Gastroesophageal sphincter (tissue), 4 donors: ENCODE measurements around the gene CCDC197. TPM values are rescaled to one million over a fixed set of nuclear protein-coding genes. Genes with fewer than 3 reads are reported as not detected.

Source experiments
- ATAC-seq: fragments of 150-250 bp; one replicate; pipeline ENCODE4 v1.9.1; 2016; ENCODE audit warnings: mild to moderate bottlenecking, moderate library complexity
- H3K27ac ChIP-seq, 4 donors: fragments of 200-600 bp; sonication (generic) in 3 of 4; 1 replicate in 3 of 4; 2 replicates in 1 of 4; pipeline ENCODE4 v1.5.1; 2016 to 2019
- H3K27me3 ChIP-seq: fragments of 200-600 bp; sonication (generic); one replicate; pipeline ENCODE4 v1.5.1; 2019
- H3K36me3 ChIP-seq, 2 donors: fragments of 200-600 bp; sonication (generic); one replicate each; pipeline ENCODE4 v1.5.1; 2019; ENCODE audit warnings: control low read depth in 1 of 2
- H3K4me1 ChIP-seq, 3 donors: fragments of 200-600 bp; sonication (generic); 1 replicate in 2 of 3; 2 replicates in 1 of 3; pipeline ENCODE4 v1.5.1; 2016 to 2019; ENCODE audit warnings: control low read depth in 2 of 3
- H3K4me3 ChIP-seq, 2 donors: fragments of 200-600 bp; sonication (generic); one replicate each; pipeline ENCODE4 v1.5.1; 2019; ENCODE audit warnings: mild to moderate bottlenecking in 1 of 2, moderate library complexity in 1 of 2
- H3K9me3 ChIP-seq, 3 donors: fragments of 200-600 bp; sonication (generic); one replicate each; pipeline ENCODE4 v1.5.1; 2017 to 2019; ENCODE audit warnings: control low read depth in 2 of 3
- EP300 ChIP-seq: sonication (generic); formaldehyde crosslinking; IDR thresholded peaks from one replicate; pipeline ENCODE4 v1.6.1; 2017; ENCODE audit warnings: antibody characterized with exemption, mild to moderate bottlenecking
- POLR2A ChIP-seq, 2 donors: fragments of 450-650 bp; IDR thresholded peaks; one replicate each; pipeline ENCODE4 v1.6.1; 2017; ENCODE audit warnings: antibody characterized with exemption in 2 of 2, mild to moderate bottlenecking in 2 of 2, moderate library complexity in 1 of 2
- POLR2AphosphoS5 ChIP-seq: sonication (generic); formaldehyde crosslinking; IDR thresholded peaks from one replicate; pipeline ENCODE4 v1.6.1; 2017; ENCODE audit warnings: antibody characterized with exemption
- WGBS, 2 donors: methylation state at CpG; one replicate each; pipeline ENCODE4 v1.1.5; 2018; ENCODE audit warnings: low coverage in 1 of 2; 5-methylcytosine and 5-hydroxymethylcytosine counted together
- total RNA-seq, 4 donors: library from RNA; depleted of rRNA; stranded (reverse); fragments of >200 nt; gene quantifications; one replicate each; pipeline ENCODE4 v1.1.0, GENCODE V29; 2016
- TF ChIP-seq, protein P1 (sequence below), 4 experiments: fragments of 200-600 bp in 2 of 4; fragments of 450-650 bp in 2 of 4; sonication (generic) in 1 of 4; IDR thresholded peaks; one replicate each; pipeline ENCODE4 v1.5.1; 2017 to 2019; ENCODE audit warnings: antibody characterized with exemption in 4 of 4, mild to moderate bottlenecking in 2 of 4, moderate library complexity in 2 of 4

CCDC197 gene
- total RNA-seq, 4 donors from 2014 or later = not detected

DNA sequence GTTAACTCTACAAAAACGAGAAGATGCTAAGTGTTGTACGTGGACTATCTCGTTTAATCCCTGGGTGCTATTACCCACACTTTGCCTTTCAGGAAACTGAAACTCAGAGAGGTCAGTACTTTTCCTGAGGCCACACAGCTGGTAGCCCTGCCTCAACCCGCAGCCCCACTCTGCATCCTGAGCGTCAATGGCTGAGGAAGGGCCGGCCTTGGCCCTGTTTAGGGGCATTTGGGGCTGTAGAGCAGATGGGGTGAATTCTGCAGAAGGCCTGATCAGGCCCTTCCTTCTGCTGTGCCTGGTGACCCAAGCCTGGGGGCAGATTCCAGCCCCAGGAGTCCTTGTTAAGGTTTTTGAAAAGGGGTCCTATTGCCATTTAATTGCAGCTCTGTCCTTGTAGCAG, 3.7 kb upstream of the CCDC197 start:
- TF ChIP-seq EP300 (no peak), POLR2A (IDR thresholded peaks at IDR 0.05) (no peak), POLR2AphosphoS5 (no peak)
- TF ChIP-seq, protein P1, sequence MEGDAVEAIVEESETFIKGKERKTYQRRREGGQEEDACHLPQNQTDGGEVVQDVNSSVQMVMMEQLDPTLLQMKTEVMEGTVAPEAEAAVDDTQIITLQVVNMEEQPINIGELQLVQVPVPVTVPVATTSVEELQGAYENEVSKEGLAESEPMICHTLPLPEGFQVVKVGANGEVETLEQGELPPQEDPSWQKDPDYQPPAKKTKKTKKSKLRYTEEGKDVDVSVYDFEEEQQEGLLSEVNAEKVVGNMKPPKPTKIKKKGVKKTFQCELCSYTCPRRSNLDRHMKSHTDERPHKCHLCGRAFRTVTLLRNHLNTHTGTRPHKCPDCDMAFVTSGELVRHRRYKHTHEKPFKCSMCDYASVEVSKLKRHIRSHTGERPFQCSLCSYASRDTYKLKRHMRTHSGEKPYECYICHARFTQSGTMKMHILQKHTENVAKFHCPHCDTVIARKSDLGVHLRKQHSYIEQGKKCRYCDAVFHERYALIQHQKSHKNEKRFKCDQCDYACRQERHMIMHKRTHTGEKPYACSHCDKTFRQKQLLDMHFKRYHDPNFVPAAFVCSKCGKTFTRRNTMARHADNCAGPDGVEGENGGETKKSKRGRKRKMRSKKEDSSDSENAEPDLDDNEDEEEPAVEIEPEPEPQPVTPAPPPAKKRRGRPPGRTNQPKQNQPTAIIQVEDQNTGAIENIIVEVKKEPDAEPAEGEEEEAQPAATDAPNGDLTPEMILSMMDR (IDR thresholded peaks at IDR 0.05) = no peak
- WGBS, 2 donors = 67 to 82% methylated on average over 3 to 4 of the region's 6 CpGs
- Histone ChIP-seq H3K4me1 (peaks cover 0 to 33% (median 14%) of the 10 kb centered on the region in 3 donors), H3K27ac (peak overlapping the region in 3 of 4 donors; percentile 84 to 89 (median 85)), H3K9me3 (no peaks in the 10 kb centered on the region), H3K4me3 (no peak overlapping the region), H3K27me3 (no peaks in the 10 kb centered on the region), H3K36me3 (no peaks in the 10 kb centered on the region)
- no peak for ATAC-seq

DNA sequence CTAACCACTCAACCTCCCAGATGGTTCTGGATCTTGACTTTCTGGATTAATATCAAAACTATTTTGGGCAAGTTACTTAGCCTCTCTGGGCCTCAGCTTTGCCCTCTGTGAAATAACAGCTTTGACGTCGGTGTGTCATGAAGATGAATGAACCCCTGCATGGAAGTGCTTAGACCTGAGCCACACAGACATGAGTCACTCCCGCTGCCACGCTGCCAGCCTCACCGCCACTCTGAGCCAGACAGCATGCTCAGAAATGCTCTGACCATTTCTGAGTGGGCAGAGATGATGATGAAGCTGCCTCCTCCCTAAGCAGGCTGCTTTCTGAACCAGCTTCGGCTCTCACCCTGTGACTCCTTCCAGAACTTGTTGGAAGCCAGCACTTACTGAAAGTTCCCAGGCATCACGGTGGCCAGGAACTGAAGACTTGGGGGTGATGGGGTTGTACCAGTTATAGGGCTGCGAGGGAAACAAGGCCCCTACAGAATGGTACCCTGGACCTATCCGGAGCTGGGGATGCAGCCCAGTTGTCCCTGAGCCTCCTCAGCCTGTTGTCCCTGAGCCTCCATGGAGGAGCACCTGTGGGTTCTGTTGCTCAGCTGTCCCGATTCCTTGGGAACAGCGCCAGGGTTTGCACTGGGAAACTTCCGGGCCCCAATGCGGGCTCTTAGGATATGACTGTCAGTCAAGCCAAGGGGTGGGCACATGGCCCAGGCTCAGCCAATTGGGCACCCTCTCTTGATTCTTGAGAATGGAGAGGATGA, 2.0 kb upstream of the CCDC197 start:
- peak overlapping the region in 1 of 2 donors; percentile 12 for H3K4me3 ChIP-seq
- peaks cover 0 to 33% (median 14%) of the 10 kb centered on the region in 3 donors for H3K4me1 ChIP-seq
- peak; percentile 89 for ATAC-seq
- 20 to 28% methylated on average over 2 of the region's 13 CpGs for WGBS, 2 donors
- no peaks in the 10 kb centered on the region for H3K27me3 ChIP-seq
- H3K9me3 ChIP-seq = no peaks in the 10 kb centered on the region
- H3K27ac ChIP-seq = peak overlapping the region; percentile 68 to 89 (median 84)
- no peaks in the 10 kb centered on the region for H3K36me3 ChIP-seq
- TF ChIP-seq POLR2AphosphoS5 (peak; percentile 96), POLR2A (IDR thresholded peaks at IDR 0.05) (peak in 1 of 2 donors; percentile 12), EP300 (no peak)
- TF ChIP-seq, protein P1 (IDR thresholded peaks at IDR 0.05) = no peak

DNA sequence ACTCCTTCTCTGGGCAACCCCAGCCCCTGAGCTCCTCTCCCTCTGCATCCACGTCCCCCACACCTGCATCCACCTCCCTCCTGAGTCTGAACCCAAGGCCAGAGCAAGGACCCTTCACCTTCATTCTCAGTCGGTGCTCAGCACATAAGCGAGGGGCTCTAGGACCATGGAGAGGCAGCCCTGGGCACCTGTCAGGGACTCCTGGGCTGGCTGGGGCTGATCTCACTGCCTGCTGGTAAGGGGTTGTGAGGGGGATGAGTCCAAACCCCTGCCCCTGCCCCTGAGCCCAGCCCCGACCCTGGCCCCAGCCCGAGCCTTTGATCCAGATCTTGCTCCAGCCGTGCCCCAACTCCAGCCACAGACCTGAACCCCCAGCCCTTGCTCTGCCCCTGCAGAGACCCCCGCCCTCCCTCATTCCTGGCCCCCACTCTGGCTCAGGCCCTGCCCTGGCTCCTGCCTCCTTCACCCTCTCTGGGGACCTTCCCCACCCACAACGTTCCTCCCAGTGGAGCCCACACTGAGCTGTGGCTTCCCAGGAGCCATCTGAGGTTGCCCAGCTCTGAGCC, 888 bp upstream of the CCDC197 start:
- WGBS, 2 donors = 40 to 57% methylated on average over 1 to 2 of the region's 8 CpGs
- ATAC-seq = no peak
- H3K9me3 ChIP-seq = no peaks in the 10 kb centered on the region
- H3K4me3 ChIP-seq = no peak overlapping the region
- peak overlapping the region in 3 of 4 donors; percentile 84 to 89 (median 85) for H3K27ac ChIP-seq
- no peaks in the 10 kb centered on the region for H3K36me3 ChIP-seq
- no peaks in the 10 kb centered on the region for H3K27me3 ChIP-seq
- H3K4me1 ChIP-seq = peaks cover 0 to 38% (median 16%) of the 10 kb centered on the region in 3 donors
- TF ChIP-seq POLR2A (IDR thresholded peaks at IDR 0.05) = no peak

DNA sequence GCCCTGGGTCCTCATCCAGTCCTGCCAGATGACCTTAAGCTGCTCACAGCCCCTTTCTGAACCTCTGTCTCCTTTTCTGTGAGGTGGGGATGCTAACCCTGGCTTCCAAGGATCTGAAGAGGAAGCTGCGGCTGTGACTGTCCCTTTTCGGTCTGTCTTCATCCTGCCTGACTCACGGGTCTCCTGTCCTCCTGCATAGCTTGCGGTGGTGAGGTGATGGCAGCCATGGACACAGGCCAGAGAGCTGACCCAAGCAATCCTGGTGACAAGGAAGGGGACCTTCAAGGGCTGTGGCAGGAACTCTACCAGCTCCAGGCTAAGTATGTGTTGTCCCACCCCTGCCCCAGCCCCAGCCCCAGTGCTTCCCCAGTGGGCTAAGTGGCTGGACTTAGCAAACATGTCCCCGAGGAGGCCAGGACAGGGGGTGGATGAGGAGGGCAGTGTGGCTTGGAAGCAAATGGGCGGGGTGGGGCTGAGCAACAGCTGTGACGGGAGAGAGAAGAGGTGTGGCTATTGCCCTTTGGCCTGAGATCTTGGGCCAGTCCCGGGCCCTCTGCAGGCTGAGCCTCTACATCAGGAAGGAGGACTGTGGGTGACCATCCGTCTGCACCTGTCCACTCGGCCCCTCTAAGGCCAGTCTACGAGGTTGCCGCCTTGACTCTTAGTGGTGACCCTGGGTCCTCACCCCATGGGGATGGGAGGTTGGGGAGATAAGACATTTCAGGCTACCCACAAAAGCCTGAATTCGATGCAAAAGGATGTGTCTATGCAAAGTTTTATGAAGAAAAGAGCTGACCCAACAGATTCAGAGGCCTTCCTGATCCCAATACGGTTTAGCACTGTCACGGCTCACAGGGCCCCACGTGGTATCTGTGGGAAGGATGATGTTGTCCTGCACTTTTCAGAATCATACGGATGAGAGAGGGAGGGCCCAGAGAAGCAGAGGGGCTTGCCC, 1.1 kb downstream of the CCDC197 start:
- Histone ChIP-seq H3K9me3 (no peaks in the 10 kb centered on the region), H3K36me3 (no peaks in the 10 kb centered on the region), H3K27ac (no peak overlapping the region), H3K4me1 (peaks cover 0 to 47% (median 22%) of the 10 kb centered on the region in 3 donors), H3K27me3 (no peaks in the 10 kb centered on the region), H3K4me3 (no peak overlapping the region)
- 79 to 80% methylated on average over 2 to 4 of the region's 17 CpGs for WGBS, 2 donors
- no peak for ATAC-seq
- TF ChIP-seq, protein P1 (IDR thresholded peaks at IDR 0.05) = no peak
- TF ChIP-seq POLR2A (IDR thresholded peaks at IDR 0.05) = no peak
- TF ChIP-seq EP300 = no peak
- TF ChIP-seq POLR2AphosphoS5 = no peak

DNA sequence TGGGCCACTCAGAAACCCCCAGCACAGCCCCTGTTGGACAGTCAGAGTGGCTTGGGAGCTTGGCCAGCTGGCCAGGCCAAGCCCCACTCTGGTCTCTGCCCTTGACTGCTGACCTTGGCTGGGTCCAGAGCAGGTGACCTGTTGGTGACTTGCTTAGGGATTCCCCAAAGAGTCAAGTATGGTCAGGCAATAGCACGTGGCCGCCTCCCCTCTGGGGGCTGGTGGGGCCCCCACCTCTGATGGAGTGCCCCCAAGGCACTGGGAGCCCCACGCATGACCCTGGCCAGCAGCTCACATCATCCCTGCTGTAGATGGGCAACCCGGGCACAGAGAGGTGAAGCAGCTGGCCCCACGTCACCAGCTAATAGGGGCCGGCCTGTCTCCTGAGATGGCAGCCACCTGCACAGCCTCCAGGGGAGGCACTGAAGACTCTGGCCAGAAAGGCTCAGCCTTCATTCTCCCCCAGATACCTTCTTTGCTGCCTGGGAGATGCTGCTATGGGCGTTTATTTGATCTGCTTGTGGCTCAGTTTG, 1.8 kb downstream of the CCDC197 start:
- no peak overlapping the region for H3K4me3 ChIP-seq
- no peaks in the 10 kb centered on the region for H3K27me3 ChIP-seq
- no peaks in the 10 kb centered on the region for H3K9me3 ChIP-seq
- no peak for ATAC-seq
- TF ChIP-seq, protein P1 (IDR thresholded peaks at IDR 0.05) = no peak
- no peak for TF ChIP-seq EP300
- no peak for TF ChIP-seq POLR2A (IDR thresholded peaks at IDR 0.05)
- no peak for TF ChIP-seq POLR2AphosphoS5
- no CpG with 5 or more reads among the region's 7 CpGs for WGBS, 2 donors
- H3K27ac ChIP-seq = no peak overlapping the region
- peaks cover 0 to 47% (median 22%) of the 10 kb centered on the region in 3 donors for H3K4me1 ChIP-seq
- H3K36me3 ChIP-seq = no peaks in the 10 kb centered on the region
